Endothelial cell of umbilical vein (primary cell): Measurements from ENCODE around the gene PLEKHG4B. TPM values are rescaled to one million over a fixed set of nuclear protein-coding genes. Genes with fewer than 3 reads are reported as not detected.

Experiments
- BruUV-seq: library from RNA; stranded (reverse); fragments of 400-500 nt; replicated peaks from 2 replicates; lab custom pipeline; 2021; lab: Mats Ljungman, UMichigan
- CTCF ChIA-PET: fragments of 300-600, 350-600 bp; sonication (Branson Sonifier 250); formaldehyde crosslinking; loops from one replicate; lab custom pipeline; 2021; ENCODE audit warnings: antibody characterized with exemption, inconsistent platforms; lab: Charles Lee
- POLR2A ChIA-PET: fragments of 300-600, 350-600 bp; sonication (Branson Sonifier 250); formaldehyde crosslinking; loops from one replicate; lab custom pipeline; 2021; ENCODE audit warnings: antibody characterized with exemption, inconsistent platforms; lab: Charles Lee
- DNase-seq: peaks from one replicate; pipeline ENCODE4 v3.0.0-alpha.2; 2011; ENCODE audit warnings: low read depth, low spot score
- FAIRE-seq: peaks from 2 replicates; lab custom pipeline; 2011; peaks lifted over from hg19 to GRCh38; lab: Jason Lieb, UNC
- H2AFZ ChIP-seq: 2 replicates; pipeline ENCODE4 v1.6.0; 2012; ENCODE audit warnings: low read depth, low read length, control low read depth, inconsistent platforms
- H3K27ac ChIP-seq: 2 replicates; pipeline ENCODE4 v1.5.1; 2011; ENCODE audit warnings: low read depth, mild to moderate bottlenecking, control low read depth, low read length, moderate library complexity; ENCODE audit not compliant: insufficient read depth
- H3K27me3 ChIP-seq, 2 experiments: 2 replicates each; pipeline versions ENCODE4 v1.6.0 to v1.6.1; 2011; ENCODE audit warnings: low read length in 2 of 2, mixed read lengths in 1 of 2; ENCODE audit not compliant: control insufficient read depth in 2 of 2, insufficient read depth in 2 of 2
- H3K36me3 ChIP-seq, 2 experiments: 2 replicates in 1 of 2; 3 replicates in 1 of 2; pipeline ENCODE4 v1.5.1; 2011; ENCODE audit warnings: low read length in 2 of 2, mild to moderate bottlenecking in 1 of 2, moderate library complexity in 1 of 2; ENCODE audit not compliant: control insufficient read depth in 2 of 2, insufficient read depth in 2 of 2; ENCODE audit errors: extremely low read depth in 1 of 2
- H3K4me1 ChIP-seq: 3 replicates; pipeline ENCODE4 v1.5.1; 2011; ENCODE audit warnings: mild to moderate bottlenecking, low read length; ENCODE audit not compliant: control insufficient read depth, insufficient read depth; ENCODE audit errors: extremely low read depth
- H3K4me2 ChIP-seq: 2 replicates; pipeline ENCODE4 v1.6.1; 2011; ENCODE audit warnings: low read length, control low read depth, mixed read lengths; ENCODE audit not compliant: insufficient read depth
- H3K4me3 ChIP-seq, 3 experiments: fragments of 200-600 bp in 1 of 3; sonication (generic), shearing (Covaris generic) in 1 of 3; replicated peaks in 1 of 3; 2 replicates each; pipeline ENCODE4 v1.5.1; 2011 to 2016; ENCODE audit warnings: control low read depth in 3 of 3, low read length in 3 of 3, mild to moderate bottlenecking in 2 of 3, inconsistent platforms in 1 of 3, low read depth in 1 of 3, moderate library complexity in 1 of 3; ENCODE audit not compliant: insufficient read depth in 1 of 3
- H3K79me2 ChIP-seq: 2 replicates; pipeline ENCODE4 v1.6.0; 2012; ENCODE audit warnings: low read length, inconsistent platforms; ENCODE audit not compliant: control insufficient read depth, insufficient read depth
- H3K9ac ChIP-seq: replicated peaks from 2 replicates; pipeline ENCODE3; 2011; ENCODE audit warnings: low read length, control low read depth; ENCODE audit not compliant: insufficient read depth; ENCODE audit errors: extremely low read depth
- H3K9me1 ChIP-seq: replicated peaks from 3 replicates; pipeline ENCODE4 v1.6.0; 2011; ENCODE audit warnings: mild to moderate bottlenecking, low read length; ENCODE audit not compliant: control insufficient read depth, insufficient read depth; ENCODE audit errors: extremely low read depth
- H3K9me3 ChIP-seq: replicated peaks from 2 replicates; pipeline ENCODE4 v1.5.1; 2012; ENCODE audit warnings: low read length, inconsistent platforms; ENCODE audit not compliant: control insufficient read depth, insufficient read depth
- H4K20me1 ChIP-seq: replicated peaks from 2 replicates; pipeline ENCODE3; 2011; ENCODE audit warnings: mild to moderate bottlenecking, low read length; ENCODE audit not compliant: control insufficient read depth, insufficient read depth; ENCODE audit errors: extremely low read depth
- CTCF ChIP-seq, 2 donors: IDR thresholded peaks; 1 replicate in 1 of 2; 2 replicates in 1 of 2; pipeline ENCODE4 v1.5.1; 2011; ENCODE audit warnings: low read length in 2 of 2, mild to moderate bottlenecking in 2 of 2, moderate library complexity in 2 of 2, control low read depth in 1 of 2, inconsistent platforms in 1 of 2, low read depth in 1 of 2; ENCODE audit not compliant: insufficient read depth in 1 of 2; ENCODE audit errors: extremely low read depth in 1 of 2
- EZH2 ChIP-seq: IDR thresholded peaks from 2 replicates; pipeline ENCODE4 v1.6.1; 2012; ENCODE audit warnings: borderline replicate concordance, low read depth, mild to moderate bottlenecking, moderate library complexity, low read length, inconsistent platforms; ENCODE audit not compliant: severe bottlenecking
- FOS ChIP-seq: IDR thresholded peaks from 2 replicates; pipeline ENCODE4 v1.6.1; 2011; ENCODE audit warnings: mild to moderate bottlenecking, low read length, moderate library complexity, borderline replicate concordance; ENCODE audit not compliant: insufficient read depth
- GATA2 ChIP-seq: IDR thresholded peaks from 2 replicates; pipeline ENCODE4 v1.7.0; 2011; ENCODE audit warnings: low read depth, mild to moderate bottlenecking, moderate library complexity, mixed read lengths, low read length; ENCODE audit not compliant: insufficient read length, insufficient read depth
- JUN ChIP-seq: IDR thresholded peaks from 2 replicates; pipeline ENCODE4 v1.6.1; 2011; ENCODE audit warnings: borderline replicate concordance, low read depth; ENCODE audit not compliant: insufficient read length, insufficient read depth
- MYC ChIP-seq: IDR thresholded peaks from one replicate; pipeline ENCODE4 v1.6.1; 2011; ENCODE audit warnings: mild to moderate bottlenecking, low read depth, low read length
- POLR2A ChIP-seq: IDR thresholded peaks from 2 replicates; pipeline ENCODE4 v1.6.1; 2012; ENCODE audit warnings: low read depth, mild to moderate bottlenecking, control low read depth, low read length
- POLR2AphosphoS5 ChIP-seq: IDR thresholded peaks from 2 replicates; pipeline ENCODE4 v1.6.1; 2012; ENCODE audit warnings: low read depth, mild to moderate bottlenecking, control low read depth, low read length, moderate library complexity; ENCODE audit not compliant: insufficient read depth
- dilution Hi-C: fragments of 300-500 bp; cut with MboI; formaldehyde crosslinking; loops from one replicate; pipeline ENCODE4 v1.15.0; 2019; ENCODE audit warnings: low sequenced_read_pairs; ENCODE audit not compliant: extremely low pct_ligation_motif_present
- intact Hi-C: fragments of 100-400 bp; cut with micrococcal nuclease; formaldehyde crosslinking; loops from one replicate; pipeline ENCODE4 v1.10.0; 2022
- polyA plus RNA-seq, 4 experiments: library from polyadenylated mRNA; depleted of rRNA in 3 of 4; stranded (reverse) in 3 of 4; unstranded in 1 of 4; fragments of >200 nt; gene quantifications; 2 replicates each; pipeline versions ENCODE4 v1.2.1 to v1.2.3, GENCODE V29; 2011 to 2012; ENCODE audit warnings: missing spikeins in 1 of 4
- total RNA-seq: library from RNA; stranded (reverse); gene quantifications from 2 replicates; pipeline ENCODE4 v1.2.3, GENCODE V29; 2021
- TF ChIP-seq, protein P1 (sequence below): IDR thresholded peaks from 2 replicates; pipeline ENCODE4 v1.6.1; 2011; ENCODE audit not compliant: insufficient read depth, insufficient read length

The PLEKHG4B gene
- total and polyA plus RNA-seq, 2 donors (not counting 3 experiments of a cell fraction or from before 2014, with no cell fraction given) = not detected

DNA sequence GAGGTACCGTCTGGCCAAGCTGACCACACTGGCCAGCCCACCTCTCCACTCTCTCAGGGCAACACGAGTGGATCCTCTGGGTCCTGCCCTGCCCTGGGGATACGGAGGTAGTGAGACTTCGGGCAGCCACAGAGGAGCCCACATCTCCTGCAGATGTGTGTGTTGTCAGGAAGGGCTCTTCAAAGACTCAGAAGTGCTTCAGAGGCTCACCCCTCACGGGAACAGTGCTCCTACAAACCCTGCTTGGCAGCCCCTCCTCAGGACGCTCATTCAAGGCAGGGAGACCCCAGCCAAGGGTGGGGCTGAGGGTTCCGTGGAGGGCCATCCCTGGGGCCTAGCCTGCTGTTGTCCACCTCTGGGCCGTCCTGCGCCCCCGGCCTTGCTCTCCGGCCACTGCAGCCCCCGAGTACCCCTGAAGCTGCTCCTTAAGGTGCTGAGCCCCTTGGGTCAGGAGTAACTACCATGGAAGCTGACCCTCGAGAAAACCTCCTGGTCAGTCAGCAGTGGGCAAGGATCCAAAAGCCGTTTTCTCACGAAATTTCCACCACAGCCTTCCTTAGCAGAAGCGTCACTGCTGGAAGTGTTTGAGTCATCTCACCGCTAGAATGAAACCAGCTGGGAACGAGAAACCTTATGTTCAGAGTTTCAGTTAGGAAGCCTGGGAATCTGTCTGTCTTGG lies 76.2 kb downstream of the PLEKHG4B start:
- dilution Hi-C loops = no loop called here
- ChIA-PET CTCF (interaction anchor here (3.1 kb wide), 1 partner anchor 20 kb away, joined by 11 read pairs; no protein-coding TSS in a partner anchor), POLR2A (no interaction called here)
- FAIRE-seq (no peak), DNase-seq (peak; percentile 17)
- H3K79me2 ChIP-seq = no peaks in the 10 kb centered on the region
- BruUV-seq = no TSS peak
- no peaks in the 10 kb centered on the region for H3K9me1 ChIP-seq
- H3K9me3 ChIP-seq = no peaks in the 10 kb centered on the region
- H2AFZ ChIP-seq = no peak overlapping the region
- no peak overlapping the region for H3K4me2 ChIP-seq
- no peaks in the 10 kb centered on the region for H3K36me3 ChIP-seq
- no peak overlapping the region for H3K4me3 ChIP-seq
- TF ChIP-seq EZH2 (no peak), POLR2A (no peak), JUN (no peak), MYC (no peak), CTCF (IDR thresholded peaks at IDR 0.05; ENCODE audit: extremely low read depth in 1 of 2, insufficient read depth in 1 of 2, low read depth in 1 of 2, low read length in 2 of 2) (no peak), FOS (no peak), POLR2AphosphoS5 (no peak), GATA2 (no peak)
- TF ChIP-seq, protein P1, sequence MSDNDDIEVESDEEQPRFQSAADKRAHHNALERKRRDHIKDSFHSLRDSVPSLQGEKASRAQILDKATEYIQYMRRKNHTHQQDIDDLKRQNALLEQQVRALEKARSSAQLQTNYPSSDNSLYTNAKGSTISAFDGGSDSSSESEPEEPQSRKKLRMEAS = no peak
- H3K9ac ChIP-seq = no peak overlapping the region
- H3K27me3 ChIP-seq = no peaks in the 10 kb centered on the region
- no peak overlapping the region for H3K27ac ChIP-seq
- intact Hi-C loops = no loop called here
- H3K4me1 ChIP-seq = no peaks in the 10 kb centered on the region
- H4K20me1 ChIP-seq = no peaks in the 10 kb centered on the region
